HepG2 (cell line): ENCODE measurements around the gene FAIM. TPM values are rescaled to one million over a fixed set of nuclear protein-coding genes. Genes with fewer than 3 reads are reported as not detected.

Source experiments
- ATAC-seq: fragments of 200-7000 bp; cut with Tn5 transposase; 3 replicates; pipeline ENCODE4 v1.9.1; 2020; ENCODE audit warnings: mild to moderate bottlenecking, moderate library complexity
- BruUV-seq: library from RNA; stranded (reverse); fragments of 400-500 nt; replicated peaks from 2 replicates; lab custom pipeline; 2021; lab: Mats Ljungman, UMichigan
- CTCF ChIA-PET: fragments of 300-600 bp; formaldehyde crosslinking; extraction: SDS; loops from one replicate; lab custom pipeline; 2021; ENCODE audit warnings: low total read pairs, inconsistent platforms, low intra/inter-chr PET ratio; lab: Yijun Ruan, JAX
- POLR2A ChIA-PET: fragments of 350-600 bp; sonication (Branson Sonifier 250); formaldehyde crosslinking; loops from one replicate; lab custom pipeline; 2020; ENCODE audit warnings: antibody characterized with exemption, inconsistent platforms; lab: Yijun Ruan, JAX
- DNase-seq: peaks from one replicate; pipeline ENCODE4 v3.0.0-alpha.2; 2015; ENCODE audit warnings: low spot score
- FAIRE-seq: peaks from 3 replicates; lab custom pipeline; 2011; peaks lifted over from hg19 to GRCh38; lab: Jason Lieb, UNC
- H2AFZ ChIP-seq: one replicate; pipeline ENCODE4 v1.6.1; 2011; ENCODE audit warnings: low read length, inconsistent platforms
- H3K27ac ChIP-seq: fragments of 300-600 bp; 3 replicates; pipeline ENCODE4 v1.8.0; 2011; ENCODE audit warnings: mixed run types, mild to moderate bottlenecking, mixed read lengths, low read length, inconsistent platforms; ENCODE audit not compliant: insufficient read depth; ENCODE audit errors: extremely low read length
- H3K27me3 ChIP-seq, 2 experiments: fragments of 200-600 bp in 1 of 2; 2 replicates in 1 of 2; 3 replicates in 1 of 2; pipeline versions ENCODE4 v1.6.0 to v1.8.0; 2011; ENCODE audit warnings: low read length in 2 of 2, mild to moderate bottlenecking in 2 of 2, moderate library complexity in 2 of 2, inconsistent platforms in 1 of 2; ENCODE audit not compliant: insufficient read depth in 2 of 2, control insufficient read depth in 1 of 2
- H3K36me3 ChIP-seq, 2 experiments: fragments of 200-600 bp in 1 of 2; replicated peaks in 1 of 2; 2 replicates in 1 of 2; 3 replicates in 1 of 2; pipeline versions ENCODE4 v1.5.1 to v1.8.0; 2011; ENCODE audit warnings: low read length in 2 of 2, inconsistent platforms in 1 of 2; ENCODE audit not compliant: insufficient read depth in 2 of 2, control insufficient read depth in 1 of 2
- H3K4me1 ChIP-seq: 2 replicates; pipeline ENCODE4 v1.5.1; 2012; ENCODE audit warnings: low read length, inconsistent platforms; ENCODE audit not compliant: insufficient read depth
- H3K4me2 ChIP-seq: 2 replicates; pipeline ENCODE4 v1.6.0; 2011; ENCODE audit warnings: low read depth, low read length, inconsistent platforms
- H3K4me3 ChIP-seq, 3 experiments: fragments of 200-600 bp in 1 of 3; sonication (generic), shearing (Covaris generic) in 1 of 3; replicated peaks in 1 of 3; 2 replicates each; pipeline ENCODE4 v1.5.1; 2011 to 2016; ENCODE audit warnings: low read length in 3 of 3, inconsistent platforms in 2 of 3, low read depth in 2 of 3, mild to moderate bottlenecking in 2 of 3, control low read depth in 1 of 3, mixed read lengths in 1 of 3; ENCODE audit not compliant: insufficient read depth in 1 of 3
- H3K79me2 ChIP-seq: one replicate; pipeline ENCODE4 v1.6.1; 2011; ENCODE audit warnings: low read length, inconsistent platforms; ENCODE audit not compliant: insufficient read depth
- H3K9ac ChIP-seq: 2 replicates; pipeline ENCODE4 v1.6.0; 2011; ENCODE audit warnings: mild to moderate bottlenecking, low read depth, low read length, inconsistent platforms; ENCODE audit not compliant: insufficient read depth
- H3K9me3 ChIP-seq: 2 replicates; pipeline ENCODE4 v1.5.1; 2012; ENCODE audit warnings: mild to moderate bottlenecking, low read length
- H4K20me1 ChIP-seq: 2 replicates; pipeline ENCODE4 v1.6.0; 2011; ENCODE audit warnings: inconsistent platforms, mild to moderate bottlenecking, low read length, moderate library complexity; ENCODE audit not compliant: insufficient read depth
- ARID2 ChIP-seq: sonication (generic); formaldehyde crosslinking; IDR thresholded peaks from 2 replicates; pipeline ENCODE4 v1.8.1; 2022; ENCODE audit warnings: mild to moderate bottlenecking, missing genetic modification reagents, borderline replicate concordance
- ASH2L ChIP-seq: fragments of 300-600, 200-600 bp; sonication (generic); IDR thresholded peaks from 2 replicates; pipeline ENCODE4 v1.7.0; 2017; ENCODE audit warnings: low read depth, mild to moderate bottlenecking, moderate library complexity, mixed read lengths, low read length; ENCODE audit not compliant: insufficient read length
- FOSL1 ChIP-seq: sonication (generic); formaldehyde crosslinking; IDR thresholded peaks from 2 replicates; pipeline ENCODE4 v1.9.0; 2021; ENCODE audit warnings: missing genetic modification reagents, borderline replicate concordance
- GFI1 ChIP-seq: sonication (generic); formaldehyde crosslinking; IDR thresholded peaks from 2 replicates; pipeline ENCODE4 v1.5.0; 2020; ENCODE audit warnings: missing genetic modification reagents, mild to moderate bottlenecking, borderline replicate concordance
- HES4 ChIP-seq: sonication (generic); formaldehyde crosslinking; IDR thresholded peaks from 2 replicates; pipeline ENCODE4 v1.9.0; 2021; ENCODE audit warnings: mild to moderate bottlenecking, missing genetic modification reagents, borderline replicate concordance
- IKZF1 ChIP-seq: fragments of 450-650 bp; IDR thresholded peaks from 2 replicates; pipeline ENCODE4 v1.7.1; 2016
- KDM1A ChIP-seq: IDR thresholded peaks from 2 replicates; pipeline ENCODE4 v1.6.1; 2016; ENCODE audit warnings: missing compliant biosample characterization
- LCORL ChIP-seq, 2 experiments: fragments of 450-650 bp in 1 of 2; sonication (generic) in 1 of 2; formaldehyde crosslinking in 1 of 2; IDR thresholded peaks; 2 replicates each; pipeline versions ENCODE4 v1.5.0 to v1.6.1; 2017 to 2020; ENCODE audit warnings: antibody characterized with exemption in 1 of 2, missing genetic modification reagents in 1 of 2
- MTERF4 ChIP-seq: sonication (generic); formaldehyde crosslinking; IDR thresholded peaks from 2 replicates; pipeline ENCODE4 v1.8.0; 2023; ENCODE audit warnings: mild to moderate bottlenecking, missing genetic modification reagents
- NR0B2 ChIP-seq: sonication (generic); formaldehyde crosslinking; IDR thresholded peaks from 2 replicates; pipeline ENCODE4 v1.4.0; 2020; ENCODE audit warnings: mild to moderate bottlenecking, missing genetic modification reagents
- NR2F2 ChIP-seq: IDR thresholded peaks from 2 replicates; pipeline ENCODE4 v1.6.1; 2012; ENCODE audit warnings: low read depth, inconsistent platforms, borderline replicate concordance
- POLR2AphosphoS2 ChIP-seq: IDR thresholded peaks from 2 replicates; pipeline ENCODE4 v1.6.1; 2011; ENCODE audit warnings: low read depth, low read length, improper control_type of control experiment
- SETDB1 ChIP-seq: sonication (generic); formaldehyde crosslinking; IDR thresholded peaks from 2 replicates; pipeline ENCODE4 v1.5.1; 2020; ENCODE audit warnings: missing genetic modification reagents, mild to moderate bottlenecking, borderline replicate concordance
- ZFP41 ChIP-seq: sonication (generic); formaldehyde crosslinking; IDR thresholded peaks from 2 replicates; pipeline ENCODE4 v1.4.0; 2020; ENCODE audit warnings: mild to moderate bottlenecking, missing genetic modification reagents, borderline replicate concordance
- ZNF569 ChIP-seq: sonication (generic); formaldehyde crosslinking; IDR thresholded peaks from 2 replicates; pipeline ENCODE4 v1.5.0; 2020; ENCODE audit warnings: mild to moderate bottlenecking, missing genetic modification reagents, moderate library complexity, borderline replicate concordance
- ZNF614 ChIP-seq: IDR thresholded peaks from 2 replicates; pipeline ENCODE4 v1.6.1; 2018; ENCODE audit warnings: missing biosample characterization, missing genetic modification reagents, inconsistent platforms, borderline replicate concordance
- WGBS: methylation state at CpG from one replicate; pipeline ENCODE4 v1.1.6; 2017; ENCODE audit warnings: low lambda C conversion rate; 5-methylcytosine and 5-hydroxymethylcytosine counted together
- in situ Hi-C: cut with HindIII; loops from 2 replicates; pipeline ENCODE4 v1.10.0; 2017; ENCODE audit warnings: low pct_unique_long_range_greater_than_20kb; ENCODE audit not compliant: extremely low pct_ligation_motif_present
- intact Hi-C: fragments of 100-400 bp; cut with micrococcal nuclease; formaldehyde crosslinking; loops from one replicate; pipeline ENCODE4 v1.10.0; 2022; ENCODE audit not compliant: unreplicated experiment
- polyA plus RNA-seq, 8 experiments: library from polyadenylated mRNA; depleted of rRNA in 3 of 8; stranded (reverse) in 7 of 8; unstranded in 1 of 8; fragments of >200 nt; fragmentation: Illumina TruSeq in 4 of 8; extraction: Trizol in 4 of 8; gene quantifications; 2 replicates each; pipeline versions ENCODE4 v1.2.1 to v1.2.3, GENCODE V29; 2011 to 2016; ENCODE audit warnings: low read depth in 4 of 8, missing spikeins in 1 of 8, mixed read lengths in 1 of 8; ENCODE audit not compliant: insufficient read depth in 1 of 8
- total RNA-seq, 5 experiments: library from RNA; depleted of rRNA; stranded (reverse); fragments of >200 nt; fragmentation: Illumina TruSeq; extraction: Trizol; gene quantifications; 2 replicates each; pipeline ENCODE4 v1.2.3, GENCODE V29; 2016; ENCODE audit warnings: low read depth in 1 of 5
- TF ChIP-seq, protein P1 (sequence below): sonication (generic); formaldehyde crosslinking; IDR thresholded peaks from 2 replicates; pipeline ENCODE4 v1.4.0; 2020; ENCODE audit warnings: mild to moderate bottlenecking, low read depth, missing genetic modification reagents

FAIM gene
- total and polyA plus RNA-seq, 2 of the 13 experiments (the other 11 are each of a cell fraction or from before 2014, with no cell fraction given), result 4.3 to 25.8 TPM

- Histone ChIP-seq H3K27me3 (no peaks in the 10 kb centered on the region; a peak in 1 of 5 replicates), H3K4me3 (peak overlapping the region; percentile 75 to 88 (median 83)), H3K4me1 (peaks cover 34% of the 10 kb centered on the region), H3K9me3 (peaks cover 2% of the 10 kb centered on the region; the same call in 1 of the 2 replicates), H3K36me3 (no peaks in the 10 kb centered on the region; a peak in 1 of 5 replicates), H3K79me2 (no peaks in the 10 kb centered on the region), H3K9ac (peak overlapping the region; percentile 84), H3K27ac (peak overlapping the region; percentile 71), H2AFZ (peak overlapping the region; percentile 93), H3K4me2 (peak overlapping the region; percentile 94), H4K20me1 (no peaks in the 10 kb centered on the region)
- 4% methylated on average over 21 of the region's 22 CpGs for WGBS
- ATAC-seq (peak; percentile 4), FAIRE-seq (no peak), DNase-seq (peak; percentile 6)
- CTCF ChIA-PET, result interaction anchor here (1.1 to 2.4 kb wide), 3 partner anchors 322 to 330 kb away, joined by 3 to 21 read pairs (median 11); no protein-coding TSS in a partner anchor
- BruUV-seq, result TSS peak; percentile 87
- POLR2A ChIA-PET, result interaction anchor here (0.9 to 3.3 kb wide), 18 partner anchors 9 to 407 kb away, joined by 3 to 36 read pairs (median 5); partner anchors contain the start of genes ARMC8, ESYT3 and FAIM
- TF ChIP-seq ZFP41 (CRISPR knock-in tag) (no peak), NR0B2 (CRISPR knock-in tag) (no peak), ASH2L (peak; percentile 53), ZNF614 (no peak), FOSL1 (CRISPR knock-in tag) (no peak), MTERF4 (CRISPR knock-in tag) (peak; percentile 49; the same call in 1 of the 2 replicates), HES4 (CRISPR knock-in tag) (0 out of 2 replicates have a peak, but pooled peaks have one; percentile 38), SETDB1 (CRISPR knock-in tag) (no peak), IKZF1 (no peak), ARID2 (no peak; the same call in 1 of the 2 replicates), LCORL (IDR thresholded peaks at IDR 0.05) (no peak), LCORL (CRISPR knock-in tag; IDR thresholded peaks at IDR 0.05) (peak; percentile 9; the same call in 1 of the 2 replicates), ZNF569 (0 out of 2 replicates have a peak, but pooled peaks have one; percentile 2), POLR2AphosphoS2 (no peak), NR2F2 (no peak), GFI1 (CRISPR knock-in tag) (peak; percentile 42; the same call in 1 of the 2 replicates), KDM1A (no peak)
- TF ChIP-seq, protein P1, sequence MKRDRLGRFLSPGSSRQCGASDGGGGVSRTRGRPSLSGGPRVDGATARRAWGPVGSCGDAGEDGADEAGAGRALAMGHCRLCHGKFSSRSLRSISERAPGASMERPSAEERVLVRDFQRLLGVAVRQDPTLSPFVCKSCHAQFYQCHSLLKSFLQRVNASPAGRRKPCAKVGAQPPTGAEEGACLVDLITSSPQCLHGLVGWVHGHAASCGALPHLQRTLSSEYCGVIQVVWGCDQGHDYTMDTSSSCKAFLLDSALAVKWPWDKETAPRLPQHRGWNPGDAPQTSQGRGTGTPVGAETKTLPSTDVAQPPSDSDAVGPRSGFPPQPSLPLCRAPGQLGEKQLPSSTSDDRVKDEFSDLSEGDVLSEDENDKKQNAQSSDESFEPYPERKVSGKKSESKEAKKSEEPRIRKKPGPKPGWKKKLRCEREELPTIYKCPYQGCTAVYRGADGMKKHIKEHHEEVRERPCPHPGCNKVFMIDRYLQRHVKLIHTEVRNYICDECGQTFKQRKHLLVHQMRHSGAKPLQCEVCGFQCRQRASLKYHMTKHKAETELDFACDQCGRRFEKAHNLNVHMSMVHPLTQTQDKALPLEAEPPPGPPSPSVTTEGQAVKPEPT, result no peak
- intact Hi-C loops (loop anchor here (1.0 to 5.0 kb wide), 6 partner anchors 94 to 330 kb away; partner anchors contain the start of gene PIK3CB), in situ Hi-C loops (loop anchor here (10.0 kb wide), 1 partner anchor 91 kb away; no protein-coding TSS in a partner anchor)
These were observed 15.0 kb upstream of the FAIM start for GRCh38 chr3:138593488-138594149.
